Measurements from ENCODE around the gene SAMM50.

Gene SAMM50

DNA sequence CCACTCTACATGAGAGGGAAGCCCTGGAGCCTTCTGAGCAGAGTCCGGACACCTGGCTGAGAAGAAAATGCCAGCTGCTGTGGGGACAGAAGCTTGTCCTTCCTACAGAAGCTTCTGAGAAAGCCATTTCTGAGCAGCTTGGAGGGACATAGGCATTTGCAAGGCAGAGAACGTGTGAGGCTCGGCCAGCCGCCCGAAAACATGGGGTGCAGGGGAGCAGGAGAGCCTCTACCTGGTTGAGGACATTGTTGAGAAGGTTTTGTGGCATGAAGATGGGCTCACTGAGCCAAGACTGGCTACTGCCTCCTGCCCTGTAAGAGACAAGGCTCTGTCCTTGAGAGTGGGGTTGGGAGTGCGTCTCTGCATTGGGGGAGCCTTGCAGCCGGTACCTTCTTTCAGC is 25.3 kb downstream of the SAMM50 start:
- Histone ChIP-seq H3K4me1 (ENCODE audit: insufficient read depth, low read length, severe bottlenecking) (no peaks in the 10 kb centered on the region), H3K79me2 (ENCODE audit: insufficient read depth, low read length) (no peaks in the 10 kb centered on the region), H3K36me3 (ENCODE audit: insufficient read depth, low read length) (peaks cover 87% of the 10 kb centered on the region), H3K4me2 (ENCODE audit: low read length) (no peak overlapping the region), H3K9me2 (ENCODE audit: low read depth, low read length) (no peaks in the 10 kb centered on the region), H3K9ac (ENCODE audit: low read length) (no peak overlapping the region), H3K9me3 (ENCODE audit: low read length) (no peaks in the 10 kb centered on the region), H3F3A (ENCODE audit: insufficient read depth, low read length) (no peaks in the 10 kb centered on the region), H3K27me3 (ENCODE audit: insufficient read depth, low read length) (no peaks in the 10 kb centered on the region), H3K27ac (ENCODE audit: low read depth, low read length, poor library complexity, severe bottlenecking) (no peak overlapping the region), H4K20me1 (ENCODE audit: insufficient read depth, low read length) (no peaks in the 10 kb centered on the region), H2AFZ (ENCODE audit: low read length) (no peak overlapping the region), H3K4me3 (ENCODE audit: low read depth, low read length, poor library complexity, severe bottlenecking) (no peak overlapping the region)
- no peak for TF ChIP-seq EZH2 (IDR thresholded peaks at IDR 0.05; ENCODE audit: borderline replicate concordance, low read length)
- TF ChIP-seq, protein P1, sequence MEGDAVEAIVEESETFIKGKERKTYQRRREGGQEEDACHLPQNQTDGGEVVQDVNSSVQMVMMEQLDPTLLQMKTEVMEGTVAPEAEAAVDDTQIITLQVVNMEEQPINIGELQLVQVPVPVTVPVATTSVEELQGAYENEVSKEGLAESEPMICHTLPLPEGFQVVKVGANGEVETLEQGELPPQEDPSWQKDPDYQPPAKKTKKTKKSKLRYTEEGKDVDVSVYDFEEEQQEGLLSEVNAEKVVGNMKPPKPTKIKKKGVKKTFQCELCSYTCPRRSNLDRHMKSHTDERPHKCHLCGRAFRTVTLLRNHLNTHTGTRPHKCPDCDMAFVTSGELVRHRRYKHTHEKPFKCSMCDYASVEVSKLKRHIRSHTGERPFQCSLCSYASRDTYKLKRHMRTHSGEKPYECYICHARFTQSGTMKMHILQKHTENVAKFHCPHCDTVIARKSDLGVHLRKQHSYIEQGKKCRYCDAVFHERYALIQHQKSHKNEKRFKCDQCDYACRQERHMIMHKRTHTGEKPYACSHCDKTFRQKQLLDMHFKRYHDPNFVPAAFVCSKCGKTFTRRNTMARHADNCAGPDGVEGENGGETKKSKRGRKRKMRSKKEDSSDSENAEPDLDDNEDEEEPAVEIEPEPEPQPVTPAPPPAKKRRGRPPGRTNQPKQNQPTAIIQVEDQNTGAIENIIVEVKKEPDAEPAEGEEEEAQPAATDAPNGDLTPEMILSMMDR (IDR thresholded peaks at IDR 0.05; ENCODE audit: low read length) = no peak

DNA sequence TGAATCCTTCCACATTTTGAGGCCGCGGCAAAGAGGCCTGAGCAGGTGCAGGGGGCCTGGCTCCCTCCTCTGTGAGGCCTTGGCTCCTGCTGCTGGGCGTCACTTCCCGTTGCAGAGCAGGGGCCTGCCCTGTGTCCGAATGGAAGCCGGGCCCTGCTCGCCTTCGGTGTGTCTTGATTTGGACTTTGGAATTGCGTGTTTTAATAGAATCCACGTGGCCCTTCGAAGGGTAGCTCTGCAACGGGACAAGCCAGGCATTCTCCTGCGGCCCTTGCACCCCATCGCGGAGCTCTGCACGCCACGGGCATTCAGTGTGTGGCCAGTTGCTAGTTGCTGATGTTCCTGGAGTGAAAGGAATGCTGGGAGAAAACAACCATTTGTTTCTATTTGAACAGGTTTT is 25.8 kb downstream of the SAMM50 start:
- Histone ChIP-seq H3K9me2 (ENCODE audit: low read depth, low read length) (no peaks in the 10 kb centered on the region), H3K4me3 (ENCODE audit: low read depth, low read length, poor library complexity, severe bottlenecking) (no peak overlapping the region), H3K9me3 (ENCODE audit: low read length) (no peaks in the 10 kb centered on the region), H3K4me2 (ENCODE audit: low read length) (no peak overlapping the region), H3K36me3 (ENCODE audit: insufficient read depth, low read length) (peaks cover 85% of the 10 kb centered on the region), H3F3A (ENCODE audit: insufficient read depth, low read length) (no peaks in the 10 kb centered on the region), H3K9ac (ENCODE audit: low read length) (no peak overlapping the region), H3K27me3 (ENCODE audit: insufficient read depth, low read length) (no peaks in the 10 kb centered on the region), H3K4me1 (ENCODE audit: insufficient read depth, low read length, severe bottlenecking) (no peaks in the 10 kb centered on the region), H3K79me2 (ENCODE audit: insufficient read depth, low read length) (no peaks in the 10 kb centered on the region), H4K20me1 (ENCODE audit: insufficient read depth, low read length) (no peaks in the 10 kb centered on the region), H2AFZ (ENCODE audit: low read length) (no peak overlapping the region), H3K27ac (ENCODE audit: low read depth, low read length, poor library complexity, severe bottlenecking) (no peak overlapping the region)
- no peak for TF ChIP-seq EZH2 (IDR thresholded peaks at IDR 0.05; ENCODE audit: borderline replicate concordance, low read length)
- TF ChIP-seq, protein P1 (IDR thresholded peaks at IDR 0.05; ENCODE audit: low read length) = no peak

DNA sequence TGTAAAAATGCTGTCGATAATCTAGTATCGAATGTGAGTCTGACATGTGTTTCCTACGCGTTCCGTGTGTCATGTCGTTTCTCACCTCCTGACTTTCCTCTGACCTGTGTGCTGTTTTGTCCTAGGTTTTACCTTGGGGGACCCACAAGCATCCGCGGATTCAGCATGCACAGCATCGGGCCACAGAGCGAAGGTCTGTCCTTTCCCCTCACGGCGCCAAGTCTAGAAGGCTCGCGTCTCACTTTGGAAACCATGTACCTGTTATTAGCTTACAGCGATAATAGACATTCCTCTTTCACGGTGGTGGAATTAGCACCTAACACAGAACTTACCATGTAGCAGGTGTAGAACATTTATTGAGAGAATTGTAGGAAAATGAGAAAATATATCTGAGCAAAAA is 28.6 kb downstream of the SAMM50 start:
- Histone ChIP-seq H3K27ac (ENCODE audit: low read depth, low read length, poor library complexity, severe bottlenecking) (no peak overlapping the region), H4K20me1 (ENCODE audit: insufficient read depth, low read length) (no peaks in the 10 kb centered on the region), H3K9me3 (ENCODE audit: low read length) (no peaks in the 10 kb centered on the region), H3K4me1 (ENCODE audit: insufficient read depth, low read length, severe bottlenecking) (no peaks in the 10 kb centered on the region), H3K4me2 (ENCODE audit: low read length) (no peak overlapping the region), H2AFZ (ENCODE audit: low read length) (no peak overlapping the region), H3K79me2 (ENCODE audit: insufficient read depth, low read length) (no peaks in the 10 kb centered on the region), H3K36me3 (ENCODE audit: insufficient read depth, low read length) (peaks cover 83% of the 10 kb centered on the region), H3K4me3 (ENCODE audit: low read depth, low read length, poor library complexity, severe bottlenecking) (no peak overlapping the region), H3K9ac (ENCODE audit: low read length) (no peak overlapping the region), H3K27me3 (ENCODE audit: insufficient read depth, low read length) (no peaks in the 10 kb centered on the region), H3K9me2 (ENCODE audit: low read depth, low read length) (no peaks in the 10 kb centered on the region), H3F3A (ENCODE audit: insufficient read depth, low read length) (no peaks in the 10 kb centered on the region)
- TF ChIP-seq, protein P1 (IDR thresholded peaks at IDR 0.05; ENCODE audit: low read length) = no peak
- TF ChIP-seq EZH2 (IDR thresholded peaks at IDR 0.05; ENCODE audit: borderline replicate concordance, low read length) = no peak

All from OCI-LY1 (cell line).